Fibroblast of skin of right biceps (primary cell): ENCODE data around the gene PI4KA.

Source experiments
- DNase-seq: peaks from one replicate; pipeline ENCODE4 v3.0.0-alpha.2; 2013

PI4KA gene

DNA sequence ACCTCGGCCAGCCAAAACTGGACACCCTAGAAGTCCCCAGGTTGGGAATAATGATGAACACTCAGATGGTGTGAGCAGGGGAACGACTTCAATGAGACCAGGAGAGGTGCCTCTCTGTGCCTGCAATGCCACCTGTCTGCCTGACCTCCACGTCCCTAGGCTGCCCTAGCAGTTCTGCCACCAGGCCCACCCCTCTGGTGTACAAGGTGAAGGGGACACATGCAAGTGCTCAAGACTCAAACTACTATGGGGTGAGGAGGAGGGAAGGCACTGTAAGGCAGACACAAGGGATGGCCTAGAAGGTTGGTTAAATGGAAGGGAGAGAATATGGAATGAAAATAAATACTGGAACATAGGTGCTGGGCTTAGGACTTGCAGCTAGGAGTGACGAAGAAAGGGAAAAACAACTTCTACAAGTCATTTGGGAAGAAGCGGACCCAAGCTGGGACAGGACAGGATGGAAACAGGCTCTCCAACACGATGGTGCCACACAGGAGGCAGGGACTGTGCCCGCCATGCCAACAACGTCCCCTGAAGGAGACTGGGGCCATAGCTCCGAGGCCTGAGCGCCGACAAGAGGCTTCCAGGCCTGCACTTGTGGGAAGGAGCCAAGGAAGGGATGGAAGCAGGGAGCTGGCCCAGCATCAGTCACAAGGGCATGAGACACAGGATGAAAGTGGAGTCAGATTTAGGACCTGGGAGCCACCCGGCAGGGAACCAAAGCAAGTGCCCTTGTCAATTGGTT, 66.2 kb downstream of the PI4KA start:
- DNase-seq = no peak

DNA sequence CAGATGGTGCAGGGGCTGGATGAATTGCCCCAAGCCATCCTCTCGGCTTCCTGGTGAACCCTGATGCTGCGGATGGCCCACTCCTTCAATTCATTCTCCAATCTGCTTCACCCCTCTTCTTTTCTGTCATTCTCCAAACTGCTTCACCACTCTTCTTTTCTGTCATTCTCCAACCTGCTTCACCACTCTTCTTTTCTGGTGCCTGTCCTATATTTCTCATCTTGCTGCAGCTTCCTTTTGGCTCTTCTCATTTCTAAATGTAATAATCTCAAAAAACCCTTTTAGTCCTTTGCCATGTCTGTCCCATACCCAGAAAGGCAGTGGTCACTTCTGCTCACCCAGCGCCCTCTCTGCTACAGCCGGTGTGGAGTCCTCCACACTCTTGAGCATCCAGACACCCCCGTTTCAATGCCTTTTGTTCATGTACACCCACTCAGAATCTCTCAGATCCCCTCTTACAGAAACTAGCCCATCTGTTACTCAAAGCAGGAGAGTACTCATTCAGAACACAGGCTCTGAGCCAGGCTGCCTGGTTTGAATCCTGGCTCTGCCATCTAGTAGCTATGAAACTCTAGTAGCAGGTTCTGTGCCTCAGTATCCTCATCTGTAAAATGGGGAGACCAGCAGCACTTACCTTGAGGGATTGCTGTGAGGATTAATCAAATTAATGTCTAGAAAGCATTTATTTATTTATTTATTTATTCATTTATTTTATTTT, 69.8 kb downstream of the PI4KA start:
- no peak for DNase-seq

DNA sequence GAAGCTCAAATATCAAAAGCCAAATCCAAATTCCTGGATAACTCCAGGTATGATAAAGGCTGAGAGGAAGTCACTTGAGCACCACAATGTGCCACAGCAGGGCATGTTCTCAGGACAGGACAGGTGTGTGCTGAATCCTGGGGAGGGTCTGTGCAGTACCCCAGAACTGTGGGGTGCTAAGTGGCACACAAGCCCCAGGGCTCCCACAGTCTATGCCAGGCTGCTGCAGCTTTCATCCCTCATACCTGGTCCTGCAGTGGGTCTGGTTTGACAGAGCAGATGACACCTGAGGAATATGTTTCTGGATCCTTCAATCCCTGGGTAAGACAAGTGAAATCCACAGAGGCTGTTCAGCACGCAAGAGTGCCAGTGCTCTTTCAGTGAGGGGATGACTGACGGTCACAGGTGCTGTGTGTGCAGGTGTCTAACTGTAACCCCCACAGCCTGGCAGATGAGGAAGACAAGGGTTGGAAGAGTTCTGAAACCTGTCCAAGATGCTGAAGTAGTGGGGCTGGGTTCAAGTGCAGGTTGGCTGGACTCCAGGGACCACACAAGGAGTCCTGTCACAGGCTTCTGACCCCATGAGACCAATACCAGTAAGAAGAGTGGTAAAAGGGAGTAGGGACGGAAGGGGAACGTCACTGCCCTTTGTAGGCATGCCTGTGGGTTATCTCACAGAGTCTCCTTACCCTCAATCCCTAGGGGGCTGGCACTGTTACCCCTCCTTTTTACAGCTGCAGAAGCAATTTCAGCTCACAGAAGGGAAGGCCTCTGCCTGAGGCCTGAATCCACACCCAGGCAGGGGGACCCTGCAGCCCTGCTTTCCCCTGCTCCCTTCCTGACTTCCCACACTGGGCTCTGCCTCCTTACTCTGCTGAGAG, 70.6 kb downstream of the PI4KA start:
- DNase-seq = no peak

DNA sequence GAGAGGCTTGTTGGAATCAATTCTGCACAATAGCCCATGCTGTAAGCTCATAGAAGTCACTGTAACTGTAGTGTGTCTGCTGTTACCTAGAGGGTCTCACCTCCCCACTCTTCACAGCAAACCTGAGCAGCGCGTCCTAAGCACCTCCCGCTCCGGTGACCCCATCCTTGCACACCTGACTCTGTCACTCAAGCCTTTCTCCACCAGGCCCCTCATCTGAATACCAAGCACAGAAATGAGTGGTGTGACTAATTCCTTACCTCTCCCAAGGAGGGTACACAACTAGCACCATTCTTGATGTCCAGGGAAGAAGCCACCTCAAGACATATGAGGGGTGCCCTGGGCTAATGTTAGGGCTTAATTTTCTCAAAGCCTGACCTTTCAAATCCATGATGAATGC, 71.4 kb downstream of the PI4KA start:
- no peak for DNase-seq

DNA sequence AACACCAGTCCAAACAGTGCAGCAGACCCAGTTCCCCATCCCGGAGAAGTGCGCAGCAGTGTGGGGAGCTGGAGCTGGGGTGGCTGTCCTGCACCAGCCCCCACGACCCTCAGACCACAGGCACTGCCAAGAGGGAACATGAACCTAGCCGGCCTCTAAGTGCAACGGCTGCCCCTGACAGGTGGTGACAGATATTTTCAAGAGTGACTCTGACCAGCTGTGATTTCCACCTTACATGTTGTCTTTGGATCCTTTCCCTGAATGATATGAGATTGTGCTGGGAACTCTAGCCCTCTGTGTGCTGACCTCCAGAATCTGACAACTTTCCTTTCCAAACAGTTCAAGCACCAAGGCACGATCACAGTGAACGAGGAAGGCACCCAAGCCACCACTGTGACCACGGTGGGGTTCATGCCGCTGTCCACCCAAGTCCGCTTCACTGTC, 72.1 kb downstream of the PI4KA start:
- no peak for DNase-seq

DNA sequence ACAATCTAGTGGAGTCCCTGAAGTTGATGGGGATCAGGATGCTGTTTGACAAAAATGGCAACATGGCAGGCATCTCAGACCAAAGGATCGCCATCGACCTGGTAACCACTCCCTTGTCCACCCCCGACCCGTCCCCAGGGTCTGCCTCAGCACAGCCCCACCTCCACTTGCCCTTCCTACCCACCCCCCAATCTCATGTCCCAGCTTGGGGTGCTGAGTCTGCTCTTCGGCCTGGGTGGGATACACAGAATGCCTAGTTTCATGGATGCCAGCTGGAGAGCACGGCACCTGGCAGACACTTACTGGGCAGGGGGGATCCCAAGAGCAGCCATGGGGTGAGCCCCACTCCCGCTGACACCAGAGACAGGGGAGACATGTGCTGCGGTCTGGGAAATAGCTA, 72.6 kb downstream of the PI4KA start:
- DNase-seq = no peak

DNA sequence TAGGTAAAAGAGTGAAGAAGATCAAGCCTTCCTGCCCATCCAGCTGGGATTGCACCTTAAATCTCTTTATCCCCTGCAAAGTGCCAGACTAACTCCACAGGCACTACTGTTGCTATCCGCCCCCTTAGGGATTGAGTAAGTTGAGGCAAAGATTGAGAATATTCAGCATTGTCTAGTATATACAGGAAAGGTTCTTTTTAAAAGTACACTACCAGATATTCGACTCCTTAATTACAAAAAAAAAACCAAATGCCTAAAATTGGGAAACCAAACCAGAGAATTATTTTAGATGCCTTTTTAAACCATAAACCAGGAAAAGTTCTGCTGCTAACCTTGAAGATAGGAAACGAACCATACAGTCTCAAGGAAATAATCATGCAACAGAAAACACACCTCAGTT, 73.2 kb downstream of the PI4KA start:
- no peak for DNase-seq

DNA sequence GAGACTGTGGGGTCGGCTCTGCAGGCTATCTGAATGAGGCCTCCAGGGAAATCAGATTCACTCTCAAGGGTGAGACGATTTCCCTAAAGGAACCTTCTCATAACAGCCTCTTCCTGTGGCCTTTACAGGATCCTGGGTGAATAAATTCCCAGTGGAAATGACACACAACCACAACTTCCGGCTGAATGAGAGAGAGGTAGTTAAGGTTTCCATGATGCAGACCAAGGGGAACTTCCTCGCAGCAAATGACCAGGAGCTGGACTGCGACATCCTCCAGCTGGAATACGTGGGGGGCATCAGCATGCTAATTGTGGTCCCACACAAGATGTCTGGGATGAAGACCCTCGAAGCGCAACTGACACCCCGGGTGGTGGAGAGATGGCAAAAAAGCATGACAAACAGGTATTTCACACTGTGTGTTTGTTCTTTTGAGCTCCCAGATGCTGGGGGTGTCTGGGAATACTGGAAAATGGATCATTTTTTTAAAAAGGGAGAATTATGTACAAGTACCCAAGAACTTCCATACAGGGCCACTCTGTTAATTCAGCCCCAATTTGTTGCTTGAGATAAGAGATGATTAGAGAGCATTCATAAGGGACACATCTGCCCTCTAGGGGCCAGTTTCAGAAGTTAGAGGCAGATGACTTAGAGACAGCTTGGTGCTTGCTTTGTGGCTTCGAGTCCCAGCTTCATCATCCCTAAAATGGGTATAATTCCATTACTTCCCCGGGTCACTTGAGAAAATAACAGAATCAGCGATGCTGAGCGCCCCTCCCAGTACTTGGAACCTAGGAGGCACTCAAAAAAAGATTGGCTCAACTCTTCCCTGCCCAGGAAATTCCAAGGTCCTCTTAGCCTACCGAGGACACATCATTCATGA, 74.5 kb downstream of the PI4KA start:
- DNase-seq = peak; percentile 61

DNA sequence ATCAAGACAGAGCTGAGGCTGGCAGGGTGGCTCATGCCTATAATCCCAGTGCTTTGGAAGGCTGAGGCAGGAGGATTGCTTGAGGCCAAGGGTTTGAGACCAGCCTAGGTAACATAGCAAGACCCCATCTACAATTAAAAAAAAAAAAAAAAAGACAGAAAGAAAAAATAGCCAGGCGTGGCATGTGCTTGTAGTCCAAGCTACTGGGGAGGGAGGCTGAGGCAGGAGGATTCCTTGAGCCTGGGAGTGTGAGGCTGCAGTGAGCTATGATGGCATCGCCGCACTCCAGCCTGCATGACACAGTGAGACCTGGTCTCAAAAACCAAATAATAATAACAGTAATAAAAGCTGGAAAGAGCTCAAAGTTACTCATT, 75.3 kb downstream of the PI4KA start:
- DNase-seq = no peak

DNA sequence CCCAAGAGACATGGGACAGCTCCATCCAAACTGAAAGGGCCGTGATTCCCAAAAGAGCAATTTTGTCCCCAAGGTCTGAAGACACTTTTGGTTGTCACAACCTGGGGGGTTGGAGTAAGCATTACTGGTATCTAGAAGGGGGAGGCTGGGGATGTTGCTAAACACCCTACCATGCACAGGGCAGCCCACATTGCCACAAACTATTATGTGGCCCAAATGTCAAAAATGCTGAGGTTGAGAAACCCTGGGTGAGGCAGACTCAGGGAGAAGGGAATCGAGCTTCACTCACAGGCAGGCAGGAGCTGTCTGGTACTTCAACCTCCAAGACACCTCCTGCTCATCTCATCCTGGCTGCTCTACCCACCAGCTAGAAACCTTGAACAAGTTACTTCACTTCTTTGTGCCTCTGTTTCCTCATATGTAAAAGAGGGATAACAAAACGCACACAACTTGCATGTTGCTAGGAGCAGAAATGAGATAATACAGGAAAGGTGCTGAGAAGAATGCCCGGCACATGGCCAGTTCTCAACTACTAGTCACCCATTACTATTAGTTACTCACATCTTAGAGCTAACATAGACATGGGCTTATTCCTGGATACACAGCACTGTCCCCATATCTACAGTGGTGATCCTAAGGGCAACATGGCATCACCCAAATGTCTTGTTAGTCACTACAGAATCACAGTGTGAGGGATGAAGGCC, 75.9 kb downstream of the PI4KA start:
- DNase-seq = no peak

DNA sequence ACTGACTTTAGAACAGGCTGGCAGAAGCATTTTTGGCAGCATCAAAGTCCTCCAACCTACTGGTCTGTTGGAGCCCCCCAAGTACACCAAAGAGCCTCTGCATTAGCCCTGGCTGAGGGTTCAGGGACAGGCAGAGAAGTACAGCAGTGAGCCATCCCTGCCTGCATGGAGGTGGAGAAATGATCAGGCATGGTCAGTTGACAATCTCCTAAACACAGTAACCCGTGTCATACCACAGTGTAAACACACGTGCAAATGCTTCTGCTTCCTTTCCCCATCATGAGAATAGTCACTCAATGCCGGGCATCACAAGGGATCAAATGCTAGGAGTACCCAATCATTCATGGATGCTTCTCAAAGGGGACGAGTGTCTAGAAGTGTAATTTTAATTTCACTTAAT, 76.5 kb downstream of the PI4KA start:
- no peak for DNase-seq

DNA sequence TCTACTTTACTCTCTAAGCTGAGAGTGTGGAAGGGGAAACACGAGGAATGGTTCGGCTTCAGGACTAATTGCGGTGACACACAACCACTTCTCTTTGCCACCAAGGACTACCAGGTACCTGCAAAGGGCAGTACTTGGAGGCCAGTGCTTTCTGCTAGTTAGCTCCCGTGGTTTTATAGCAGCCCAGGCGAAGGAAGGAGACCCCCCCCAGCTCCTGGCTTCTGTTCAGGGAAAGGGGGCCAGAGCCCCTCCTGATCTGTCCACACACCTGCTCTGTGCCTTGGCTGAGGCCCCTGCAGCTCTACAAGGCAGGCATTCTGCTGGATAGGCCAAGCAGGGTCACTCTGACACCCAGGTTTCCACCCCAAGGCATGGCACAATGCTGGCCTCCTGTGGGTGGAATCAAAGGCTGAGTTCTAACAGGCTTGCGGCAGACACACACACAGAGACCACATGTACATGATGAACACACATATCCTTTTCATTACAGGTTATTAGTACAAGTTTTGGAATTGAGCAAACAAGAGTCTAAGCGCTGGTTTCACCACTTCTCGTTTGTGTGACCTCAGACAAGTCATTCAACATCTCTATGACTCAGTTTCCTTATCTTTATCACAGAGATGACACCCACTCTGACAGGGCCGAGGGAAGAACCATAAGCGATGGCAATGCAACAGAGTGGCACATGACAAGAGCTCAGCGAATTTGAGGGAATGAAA, 77.2 kb downstream of the PI4KA start:
- no peak for DNase-seq

DNA sequence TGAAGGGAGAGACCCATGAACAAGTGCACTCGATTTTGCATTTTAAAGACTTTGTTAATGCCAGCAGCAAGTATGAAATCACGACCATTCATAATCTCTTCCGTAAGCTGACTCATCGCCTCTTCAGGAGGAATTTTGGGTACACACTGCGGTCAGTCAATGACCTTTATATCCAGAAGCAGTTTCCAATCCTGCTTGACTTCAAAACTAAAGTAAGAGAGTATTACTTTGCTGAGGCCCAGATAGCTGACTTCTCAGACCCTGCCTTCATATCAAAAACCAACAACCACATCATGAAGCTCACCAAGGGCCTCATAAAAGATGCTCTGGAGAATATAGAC, 78.8 kb downstream of the PI4KA start:
- DNase-seq = no peak

DNA sequence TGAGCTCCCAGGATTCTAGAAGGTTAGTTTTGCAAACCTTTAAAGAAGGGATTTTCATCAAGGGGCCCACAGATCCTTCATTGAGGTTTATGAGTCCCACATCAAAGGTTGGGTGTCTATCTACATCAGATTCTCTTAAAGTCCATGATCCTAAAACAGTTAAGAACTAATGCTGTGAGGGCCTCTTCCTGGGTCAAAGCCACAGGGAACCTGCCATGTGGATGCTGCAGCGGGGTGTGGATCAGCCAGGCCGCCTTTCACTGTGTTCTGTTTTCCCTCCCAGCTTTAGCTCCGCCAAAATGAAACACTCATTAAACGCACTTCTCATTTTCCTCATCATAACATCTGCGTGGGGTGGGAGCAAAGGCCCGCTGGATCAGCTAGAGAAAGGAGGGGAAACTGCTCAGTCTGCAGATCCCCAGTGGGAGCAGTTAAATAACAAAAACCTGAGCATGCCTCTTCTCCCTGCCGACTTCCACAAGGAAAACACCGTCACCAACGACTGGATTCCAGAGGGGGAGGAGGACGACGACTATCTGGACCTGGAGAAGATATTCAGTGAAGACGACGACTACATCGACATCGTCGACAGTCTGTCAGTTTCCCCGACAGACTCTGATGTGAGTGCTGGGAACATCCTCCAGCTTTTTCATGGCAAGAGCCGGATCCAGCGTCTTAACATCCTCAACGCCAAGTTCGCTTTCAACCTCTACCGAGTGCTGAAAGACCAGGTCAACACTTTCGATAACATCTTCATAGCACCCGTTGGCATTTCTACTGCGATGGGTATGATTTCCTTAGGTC, 79.4 kb downstream of the PI4KA start:
- no peak for DNase-seq

DNA sequence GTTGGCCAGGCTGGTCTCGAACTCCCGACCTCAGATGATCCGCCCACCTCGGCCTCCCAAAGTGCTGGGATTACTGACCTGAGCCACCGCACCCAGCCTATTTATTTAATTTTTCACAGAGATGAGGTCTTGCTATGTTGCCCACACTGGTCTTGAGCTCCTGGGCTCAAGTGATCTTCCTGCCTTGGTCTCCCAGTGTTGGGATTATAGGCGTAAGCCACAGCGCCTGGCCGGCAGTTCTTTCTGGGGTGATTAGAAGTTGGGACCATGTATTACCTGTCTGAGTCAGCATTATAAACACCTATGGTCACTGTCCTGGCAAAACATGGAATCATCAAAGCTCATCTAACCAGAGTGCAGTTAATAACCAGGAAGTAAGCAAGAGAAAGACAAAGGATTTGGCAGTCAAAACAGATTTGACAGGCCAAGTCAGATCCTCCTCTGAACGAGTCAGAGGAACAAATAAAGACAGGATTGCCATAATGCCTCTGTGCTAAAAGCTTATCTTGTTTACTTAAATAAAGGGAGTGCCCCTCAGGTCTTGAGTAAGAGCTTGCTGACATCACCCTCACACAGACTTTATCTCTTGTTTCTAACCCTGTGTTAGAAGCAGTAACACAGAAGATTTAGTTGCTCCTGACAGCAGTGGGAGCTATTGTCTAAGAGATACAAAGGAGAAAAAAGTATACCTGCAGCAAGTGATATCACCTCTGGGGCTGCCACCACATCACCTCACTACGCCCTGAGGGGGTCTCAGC, 81.0 kb downstream of the PI4KA start:
- peak; percentile 29 for DNase-seq

DNA sequence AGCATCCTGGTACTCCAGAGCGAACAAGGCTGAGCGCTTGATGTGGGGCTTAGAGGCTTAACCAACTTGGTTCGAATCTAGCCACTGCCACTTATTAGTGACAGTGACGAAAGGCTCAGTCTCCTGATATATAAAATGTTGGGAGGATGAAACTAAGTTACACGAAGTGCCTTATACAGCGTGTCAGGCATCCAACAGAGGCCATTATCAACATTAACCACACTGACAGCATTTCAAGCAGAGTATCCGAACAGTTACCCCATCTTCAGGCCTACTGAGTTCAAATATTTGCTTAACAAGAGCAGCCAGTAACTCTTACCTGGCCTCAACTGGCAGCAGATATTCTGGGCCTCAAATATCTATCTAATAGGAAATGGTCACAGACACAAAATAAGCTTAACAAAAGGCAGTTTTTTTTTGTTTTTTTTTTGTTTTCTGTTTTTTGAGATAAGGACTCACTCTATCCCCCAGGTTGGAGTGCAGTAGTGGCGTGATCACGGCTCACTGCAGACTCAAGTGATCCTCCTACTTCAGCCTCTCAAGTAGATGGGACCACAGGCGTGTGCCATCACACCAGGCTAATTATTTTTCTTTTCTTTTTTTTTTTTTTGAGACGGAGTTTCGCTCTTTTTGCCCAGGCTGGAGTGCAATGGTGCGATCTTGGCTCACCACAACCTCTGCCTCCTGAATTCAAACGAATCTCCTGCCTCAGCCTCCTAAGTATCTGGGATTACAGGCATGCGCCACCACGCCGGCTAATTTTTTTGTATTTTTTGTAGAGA, 81.8 kb downstream of the PI4KA start:
- DNase-seq = no peak

DNA sequence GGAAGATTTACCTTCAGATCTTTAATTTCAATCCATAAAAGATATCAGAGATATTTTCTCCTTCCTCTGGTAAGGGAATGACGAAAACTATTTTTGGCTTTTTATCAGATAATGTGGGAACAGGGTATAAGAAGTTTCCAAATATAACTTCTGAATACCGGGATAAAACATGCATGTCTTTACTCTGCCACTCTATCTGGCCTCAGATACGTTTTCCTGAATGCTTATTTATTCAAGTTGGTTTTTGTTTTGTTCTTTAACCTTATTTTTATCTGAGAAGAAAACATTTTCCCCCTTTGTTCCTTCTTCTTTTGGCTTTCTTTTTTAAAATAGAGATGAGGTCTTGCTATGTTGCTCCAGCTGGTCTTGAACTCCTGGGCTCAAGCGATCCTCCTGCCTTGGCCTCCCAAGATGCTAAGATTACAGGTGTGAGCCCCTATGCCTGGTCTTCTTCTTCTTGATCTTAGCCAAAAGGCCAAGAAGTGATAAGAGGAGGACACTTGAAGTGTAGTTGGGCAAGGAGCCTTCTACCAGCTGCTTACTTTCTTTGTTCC, 83.2 kb downstream of the PI4KA start:
- no peak for DNase-seq

DNA sequence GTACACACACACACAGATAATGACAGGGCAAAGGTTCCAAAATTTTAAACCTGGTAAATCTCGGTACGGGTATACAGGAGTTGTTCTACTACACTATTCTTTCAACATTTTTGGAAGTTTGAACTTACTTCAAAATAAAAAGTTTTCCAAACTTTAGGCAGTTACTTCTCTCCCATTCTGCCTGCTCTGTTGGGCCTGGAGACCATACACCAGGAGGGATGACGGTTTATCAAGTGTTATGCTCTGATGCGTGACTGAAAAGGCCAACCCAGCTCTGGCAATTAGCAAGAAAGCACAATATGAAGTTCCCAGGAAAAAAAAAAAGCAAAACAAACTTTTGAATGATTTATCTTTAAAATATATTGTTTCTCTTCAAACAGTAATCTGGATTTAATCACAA, 83.7 kb downstream of the PI4KA start:
- DNase-seq = no peak

DNA sequence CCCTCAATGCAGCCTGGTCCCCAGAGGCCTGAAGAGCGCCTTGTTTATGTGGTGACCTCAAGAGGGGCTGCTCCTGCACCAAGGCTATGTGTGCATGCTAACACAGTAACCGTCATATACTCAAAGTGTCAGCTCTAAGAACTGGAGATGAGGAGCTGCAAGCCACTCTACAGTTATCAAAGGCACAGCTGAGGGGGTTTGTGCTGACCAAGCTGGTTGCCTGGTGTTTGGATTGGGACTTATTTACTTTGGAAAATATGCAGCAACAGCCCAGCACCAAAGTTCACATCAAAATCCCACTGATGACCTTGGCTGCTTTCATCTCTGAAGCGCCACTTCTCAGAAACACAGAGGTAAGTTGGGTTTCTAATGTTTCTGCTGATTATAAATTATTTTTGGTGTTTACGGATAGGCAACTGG, 84.8 kb downstream of the PI4KA start, which contains the start of gene SERPIND1:
SERPIND1 (plus strand) TSS at position 321 of the 420 bp plus-strand sequence. CDS start 5,200 bp downstream, outside the sequence.
- no peak for DNase-seq
